Osteoblast (primary cell): ENCODE results near the gene COL25A1. TPM values are rescaled to one million over a fixed set of nuclear protein-coding genes. Genes with fewer than 3 reads are reported as not detected.

Experiments used
- DNase-seq: peaks from one replicate; pipeline ENCODE4 v3.0.0; 2011; ENCODE audit warnings: low spot score, mixed read lengths; ENCODE audit not compliant: insufficient read length; ENCODE audit errors: missing footprints
- H2AFZ ChIP-seq: 2 replicates; pipeline ENCODE4 v1.6.0; 2011; ENCODE audit warnings: mild to moderate bottlenecking, low read length
- H3K27ac ChIP-seq: 2 replicates; pipeline ENCODE4 v1.5.1; 2011; ENCODE audit warnings: mild to moderate bottlenecking, low read depth, low read length, moderate library complexity
- H3K27me3 ChIP-seq: 2 replicates; pipeline ENCODE4 v1.6.0; 2012; ENCODE audit warnings: mild to moderate bottlenecking, control low read depth, inconsistent platforms, low read length, moderate library complexity; ENCODE audit not compliant: insufficient read depth
- H3K36me3 ChIP-seq: 2 replicates; pipeline ENCODE4 v1.5.1; 2011; ENCODE audit warnings: mild to moderate bottlenecking, low read length, control low read depth, moderate library complexity; ENCODE audit not compliant: insufficient read depth
- H3K4me1 ChIP-seq: 2 replicates; pipeline ENCODE4 v1.5.1; 2011; ENCODE audit warnings: mild to moderate bottlenecking, low read length, control low read depth, moderate library complexity; ENCODE audit not compliant: insufficient read depth
- H3K4me2 ChIP-seq: 2 replicates; pipeline ENCODE4 v1.6.0; 2011; ENCODE audit warnings: mild to moderate bottlenecking, low read length; ENCODE audit not compliant: insufficient read depth
- H3K4me3 ChIP-seq: fragments of 200-600 bp; sonication (generic); 3 replicates; pipeline ENCODE4 v1.5.1; 2012; ENCODE audit warnings: mild to moderate bottlenecking, low read length, inconsistent platforms; ENCODE audit not compliant: insufficient read depth
- H3K79me2 ChIP-seq: 2 replicates; pipeline ENCODE4 v1.6.0; 2012; ENCODE audit warnings: mild to moderate bottlenecking, low read length, control low read depth, inconsistent platforms; ENCODE audit not compliant: insufficient read depth
- H3K9me3 ChIP-seq: 2 replicates; pipeline ENCODE4 v1.5.1; 2011; ENCODE audit warnings: low read depth, low read length, control low read depth
- H4K20me1 ChIP-seq: 2 replicates; pipeline ENCODE4 v1.6.0; 2012; ENCODE audit warnings: mild to moderate bottlenecking, low read length, control low read depth; ENCODE audit not compliant: insufficient read depth
- CTCF ChIP-seq: IDR thresholded peaks from 2 replicates; pipeline ENCODE4 v1.5.1; 2011; ENCODE audit warnings: mild to moderate bottlenecking, low read depth, low read length, moderate library complexity; ENCODE audit errors: extremely low read depth
- total RNA-seq: library from RNA; depleted of rRNA; stranded (reverse); fragments of >200 nt; gene quantifications from 2 replicates; pipeline ENCODE4 v1.2.3, GENCODE V29; 2012

COL25A1 gene
- total RNA-seq, 1 donor, result 1.4 TPM

GRCh38 chr4:109229028-109229427, 73.4 kb downstream of the COL25A1 start:
- Histone ChIP-seq H3K36me3 (no peaks in the 10 kb centered on the region), H3K9me3 (no peaks in the 10 kb centered on the region), H3K27me3 (no peaks in the 10 kb centered on the region), H3K79me2 (no peaks in the 10 kb centered on the region), H4K20me1 (no peaks in the 10 kb centered on the region), H3K4me2 (no peak overlapping the region), H2AFZ (no peak overlapping the region), H3K4me1 (no peaks in the 10 kb centered on the region), H3K4me3 (no peak overlapping the region), H3K27ac (no peak overlapping the region)
- no peak for TF ChIP-seq CTCF
- no peak for DNase-seq

DNA sequence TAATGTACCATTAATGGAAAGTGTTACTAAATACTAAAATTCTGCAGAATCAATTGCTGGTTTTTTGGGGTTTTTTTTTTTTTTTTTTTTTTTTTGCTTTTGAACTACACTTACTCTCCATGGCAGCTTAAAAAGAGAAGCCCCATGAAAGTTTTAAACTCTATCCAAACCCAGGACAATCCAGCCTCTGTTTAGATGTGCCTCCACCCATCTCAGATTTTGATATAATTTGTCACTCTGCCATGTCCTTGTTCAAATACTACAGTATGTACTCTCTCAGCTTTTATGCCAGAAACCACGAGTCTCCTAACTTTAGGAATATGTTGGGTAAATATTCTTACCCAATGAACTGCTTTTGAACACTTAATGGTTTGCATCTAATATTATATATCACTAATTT, 84.2 kb downstream of the COL25A1 start:
- no peak overlapping the region for H3K27ac ChIP-seq
- no peaks in the 10 kb centered on the region for H3K36me3 ChIP-seq
- no peak overlapping the region for H2AFZ ChIP-seq
- no peak overlapping the region for H3K4me3 ChIP-seq
- DNase-seq, result no peak
- H3K9me3 ChIP-seq, result no peaks in the 10 kb centered on the region
- no peak overlapping the region for H3K4me2 ChIP-seq
- H3K27me3 ChIP-seq, result no peaks in the 10 kb centered on the region
- no peak for TF ChIP-seq CTCF
- no peaks in the 10 kb centered on the region for H4K20me1 ChIP-seq
- no peaks in the 10 kb centered on the region for H3K4me1 ChIP-seq
- no peaks in the 10 kb centered on the region for H3K79me2 ChIP-seq

DNA sequence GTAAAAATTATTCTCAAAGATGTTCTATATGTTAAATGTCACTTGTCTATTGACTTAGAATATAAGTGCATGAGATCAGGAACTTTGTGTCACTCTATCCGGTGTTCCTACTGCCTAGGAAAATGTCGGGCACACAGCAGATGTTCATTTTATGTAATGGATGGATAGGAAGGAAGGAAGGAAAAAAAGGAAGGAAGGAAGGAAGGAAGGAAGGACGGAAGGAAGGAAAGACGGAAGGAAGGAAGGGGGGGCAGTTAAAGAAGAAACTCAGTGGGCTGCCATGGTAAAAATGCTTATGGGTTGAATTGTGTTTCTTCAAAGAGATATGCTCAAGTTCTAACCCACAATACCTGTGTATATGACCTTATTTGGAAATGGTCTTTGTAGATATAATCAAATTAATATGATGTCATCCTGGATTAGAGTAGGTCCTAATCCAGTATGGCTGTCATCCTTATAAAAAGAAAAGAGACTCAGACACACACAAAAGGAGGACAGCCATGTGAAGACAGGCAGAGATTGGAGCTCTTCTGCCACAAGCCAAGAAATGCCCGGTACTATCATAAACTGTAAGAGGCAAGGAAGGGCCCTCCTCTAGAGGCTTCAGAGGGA, 86.3 kb downstream of the COL25A1 start:
- DNase-seq, result no peak
- H3K4me2 ChIP-seq, result no peak overlapping the region
- H2AFZ ChIP-seq, result no peak overlapping the region
- H3K79me2 ChIP-seq, result no peaks in the 10 kb centered on the region
- H3K27ac ChIP-seq, result no peak overlapping the region
- H3K4me3 ChIP-seq, result no peak overlapping the region
- H3K36me3 ChIP-seq, result no peaks in the 10 kb centered on the region
- H4K20me1 ChIP-seq, result no peaks in the 10 kb centered on the region
- no peaks in the 10 kb centered on the region for H3K4me1 ChIP-seq
- H3K27me3 ChIP-seq, result no peaks in the 10 kb centered on the region
- no peaks in the 10 kb centered on the region for H3K9me3 ChIP-seq
- TF ChIP-seq CTCF, result no peak

DNA sequence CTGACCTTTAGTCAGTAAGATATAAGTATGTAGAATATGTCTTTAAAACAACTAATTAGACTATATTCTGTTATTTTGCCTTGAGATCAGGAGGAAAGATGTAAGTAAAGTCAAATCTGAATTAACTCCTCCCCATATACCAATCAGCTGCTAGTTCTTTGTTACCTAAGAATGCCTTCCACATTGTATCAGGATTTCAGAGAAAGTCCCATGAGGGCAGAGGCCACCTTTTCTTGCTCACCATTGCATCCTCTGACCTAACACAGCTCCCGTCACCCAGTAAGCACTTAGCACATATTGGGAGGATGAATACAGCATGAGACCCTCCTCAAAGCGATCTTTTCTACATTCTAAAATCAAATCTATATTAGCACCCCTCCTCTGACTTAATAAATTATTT, 87.0 kb downstream of the COL25A1 start:
- no peaks in the 10 kb centered on the region for H3K36me3 ChIP-seq
- H2AFZ ChIP-seq, result no peak overlapping the region
- H4K20me1 ChIP-seq, result no peaks in the 10 kb centered on the region
- H3K4me2 ChIP-seq, result no peak overlapping the region
- H3K9me3 ChIP-seq, result no peaks in the 10 kb centered on the region
- H3K79me2 ChIP-seq, result no peaks in the 10 kb centered on the region
- no peak overlapping the region for H3K27ac ChIP-seq
- no peaks in the 10 kb centered on the region for H3K27me3 ChIP-seq
- H3K4me1 ChIP-seq, result no peaks in the 10 kb centered on the region
- DNase-seq, result no peak
- no peak overlapping the region for H3K4me3 ChIP-seq
- TF ChIP-seq CTCF, result no peak
